Kidney (tissue), 14 donors: ENCODE measurements around the gene GDI1. TPM values are rescaled to one million over a fixed set of nuclear protein-coding genes. Genes with fewer than 3 reads are reported as not detected.

Experiments used
- DNase-seq, 5 donors: peaks; one replicate each; pipeline ENCODE4 v3.0.0-alpha.2; 2013 to 2020
- FAIRE-seq: peaks from 2 replicates; lab custom pipeline; 2012; peaks lifted over from hg19 to GRCh38; lab: Jason Lieb, UNC
- H3K27ac ChIP-seq, 2 donors: one replicate each; pipeline ENCODE4 v1.7.0; 2013; ENCODE audit warnings: low read depth in 2 of 2, low read length in 2 of 2, inconsistent platforms in 1 of 2
- H3K27me3 ChIP-seq: one replicate; pipeline ENCODE4 v1.7.1; 2013; ENCODE audit warnings: low read length, inconsistent platforms; ENCODE audit not compliant: control insufficient read depth, insufficient read depth
- H3K36me3 ChIP-seq, 3 donors: one replicate each; pipeline versions ENCODE4 v1.7.0 to v1.7.1; 2013; ENCODE audit warnings: low read length in 3 of 3, control low read depth in 1 of 3, inconsistent platforms in 1 of 3; ENCODE audit not compliant: insufficient read depth in 3 of 3, control insufficient read depth in 2 of 3
- H3K4me1 ChIP-seq, 3 donors: one replicate each; pipeline versions ENCODE4 v1.7.0 to v1.7.1; 2013; ENCODE audit warnings: low read length in 3 of 3, inconsistent platforms in 1 of 3, low read depth in 1 of 3; ENCODE audit not compliant: control insufficient read depth in 2 of 3, insufficient read depth in 2 of 3
- H3K4me3 ChIP-seq, 3 donors: one replicate each; pipeline versions ENCODE4 v1.7.0 to v1.8.1; 2013; ENCODE audit warnings: low read length in 3 of 3, control low read depth in 1 of 3, inconsistent platforms in 1 of 3
- H3K9ac ChIP-seq, 3 donors: one replicate each; pipeline versions ENCODE4 v1.7.0 to v1.7.1; 2013; ENCODE audit warnings: low read length in 3 of 3, control low read depth in 1 of 3, inconsistent platforms in 1 of 3
- H3K9me3 ChIP-seq, 3 donors: one replicate each; pipeline versions ENCODE4 v1.7.0 to v1.7.1; 2013; ENCODE audit warnings: low read length in 3 of 3, control low read depth in 1 of 3, inconsistent platforms in 1 of 3; ENCODE audit not compliant: control insufficient read depth in 2 of 3, insufficient read depth in 1 of 3
- CTCF ChIP-seq: IDR thresholded peaks from 3 replicates; pipeline ENCODE4 v1.5.1; 2012; ENCODE audit warnings: mild to moderate bottlenecking, moderate library complexity, borderline replicate concordance; ENCODE audit not compliant: insufficient read depth; ENCODE audit errors: extremely low read depth
- intact Hi-C: fragments of 100-400 bp; cut with DNase I; formaldehyde crosslinking; loops from one replicate; pipeline ENCODE4 v1.11.1; 2022
- polyA plus RNA-seq: library from polyadenylated mRNA; stranded (reverse); fragments of 350-450 nt; fragmentation: Illumina TruSeq; extraction: RNeasy Lipid Tissue Mini Kit (QIAGEN cat#74804); gene quantifications from one replicate; pipeline ENCODE4 v1.2.3, GENCODE V29; 2014; ENCODE audit warnings: low read depth, low replicate concordance; ENCODE audit not compliant: insufficient read depth
- total RNA-seq: library from RNA; stranded (reverse); fragmentation: NEBNext Ultra II Directional; extraction: Animal tissue kit (Norgen Biotek cat#: 25700); gene quantifications from one replicate; pipeline ENCODE4 v1.2.1, GENCODE V29; 2021
- donor health status: control.
- donor health status: control.
- donor health status: control.
- donor health status: control.
- donor health status: control.
- donor health status: DM: yes; HTN: yes; CAD: no.
- donor health status: Normal renal cell carcinoma (clear cell type).

GDI1 gene
- total and polyA plus RNA-seq, 2 donors from 2014 or later, result 92.5 to 116 TPM

DNA sequence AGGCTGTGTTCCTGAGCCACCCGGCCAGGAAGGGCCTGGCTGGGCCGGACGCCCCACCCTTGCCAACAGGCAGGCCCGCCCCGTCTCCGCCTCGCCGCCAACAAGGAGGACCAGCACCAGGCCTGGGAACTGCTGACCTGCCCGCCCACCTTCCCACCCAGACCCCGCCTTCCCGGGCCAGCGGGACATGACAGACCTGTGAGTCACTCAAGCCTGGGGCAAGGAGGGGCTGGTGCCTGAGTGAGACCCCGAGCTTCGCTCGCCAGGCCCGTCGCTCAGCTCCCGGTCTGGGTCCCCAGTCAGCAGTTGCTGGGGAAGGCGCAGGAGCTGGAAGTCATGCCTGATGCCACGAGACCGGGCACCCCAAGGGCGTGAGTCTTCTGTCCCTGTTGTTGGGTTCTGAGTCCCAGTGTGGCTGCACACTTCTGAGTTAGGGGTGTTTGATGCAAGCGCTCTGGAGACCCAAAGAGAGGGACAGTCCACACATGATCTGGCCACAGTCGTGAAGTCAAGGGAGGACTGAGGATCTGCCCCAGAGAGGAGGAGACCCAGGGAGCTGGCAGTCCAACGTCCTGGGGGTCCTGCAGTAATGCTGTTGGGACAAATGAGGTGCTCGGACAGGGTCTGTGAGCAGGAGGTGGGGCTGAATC is 27.6 kb upstream of the GDI1 start, which contains the start of gene DNASE1L1:
TSS of gene DNASE1L1 (minus strand) at position 33 of the 650 bp plus-strand sequence. CDS start 3,686 bp downstream, outside the sequence.
- Histone ChIP-seq H3K27me3 (no peaks in the 10 kb centered on the region), H3K4me3 (peak within 1 kb of the TSS in 2 of 3 donors; percentile 29 to 35), H3K9me3 (no peaks in the 10 kb centered on the region), H3K27ac (peak within 1 kb of the TSS; percentile 63 to 75), H3K36me3 (no peaks in the 10 kb centered on the region), H3K9ac (peak within 1 kb of the TSS in 1 of 3 donors; percentile 55), H3K4me1 (peaks cover 0 to 6% (median 0%) of the 10 kb centered on the region in 3 donors)
- TF ChIP-seq CTCF, result no peak
- DNase-seq, result peak; percentile 56 to 95 (median 77)
- intact Hi-C loops, result no loop called here
- no peak for FAIRE-seq

GRCh38 chrX:154411981-154412340 is 25.0 kb upstream of the GDI1 start:
- Histone ChIP-seq H3K4me3 (peak overlapping the region in 2 of 3 donors; percentile 45 to 63), H3K9me3 (no peaks in the 10 kb centered on the region), H3K27ac (peak overlapping the region; percentile 83 to 90), H3K4me1 (peaks cover 0 to 6% (median 0%) of the 10 kb centered on the region in 3 donors), H3K9ac (peak overlapping the region in 2 of 3 donors; percentile 46 to 48), H3K36me3 (no peaks in the 10 kb centered on the region), H3K27me3 (no peaks in the 10 kb centered on the region)
- peak; percentile 63 to 85 (median 77) for DNase-seq
- no peak for TF ChIP-seq CTCF
- FAIRE-seq, result no peak
- intact Hi-C loops, result no loop called here

GRCh38 chrX:154412468-154412867 is 24.5 kb upstream of the GDI1 start:
- peak overlapping the region in 2 of 3 donors; percentile 46 to 48 for H3K9ac ChIP-seq
- peak overlapping the region; percentile 83 to 90 for H3K27ac ChIP-seq
- no peak for TF ChIP-seq CTCF
- H3K9me3 ChIP-seq, result no peaks in the 10 kb centered on the region
- peak overlapping the region in 2 of 3 donors; percentile 45 to 63 for H3K4me3 ChIP-seq
- intact Hi-C loops, result no loop called here
- no peak for DNase-seq
- peaks cover 0 to 6% (median 0%) of the 10 kb centered on the region in 3 donors for H3K4me1 ChIP-seq
- H3K27me3 ChIP-seq, result no peaks in the 10 kb centered on the region
- H3K36me3 ChIP-seq, result no peaks in the 10 kb centered on the region
- no peak for FAIRE-seq
